Stomach smooth muscle (tissue), 2 donors: ENCODE results near the gene RNF144A.
A peak's percentile ranks its signal among the peaks of the same experiment; 100 is the strongest.

Experiments used
- H3K27ac ChIP-seq: one replicate; pipeline ENCODE4 v1.7.0; 2013; ENCODE audit warnings: mild to moderate bottlenecking, low read length, inconsistent platforms
- H3K27me3 ChIP-seq, 2 donors: one replicate each; pipeline ENCODE4 v1.7.0; 2013; ENCODE audit warnings: low read length in 2 of 2; ENCODE audit not compliant: insufficient read depth in 2 of 2, control insufficient read depth in 1 of 2
- H3K36me3 ChIP-seq, 2 donors: one replicate each; pipeline ENCODE4 v1.7.0; 2013; ENCODE audit warnings: low read length in 2 of 2; ENCODE audit not compliant: control insufficient read depth in 2 of 2, insufficient read depth in 2 of 2
- H3K4me1 ChIP-seq: one replicate; pipeline ENCODE4 v1.7.0; 2013; ENCODE audit warnings: low read length; ENCODE audit not compliant: control insufficient read depth, insufficient read depth
- H3K4me3 ChIP-seq, 2 donors: one replicate each; pipeline ENCODE4 v1.7.0; 2013; ENCODE audit warnings: low read length in 2 of 2
- H3K9ac ChIP-seq, 2 donors: one replicate each; pipeline ENCODE4 v1.7.0; 2013; ENCODE audit warnings: low read length in 2 of 2, mild to moderate bottlenecking in 1 of 2
- H3K9me3 ChIP-seq, 2 donors: one replicate each; pipeline ENCODE4 v1.7.0; 2013; ENCODE audit warnings: low read length in 2 of 2; ENCODE audit not compliant: control insufficient read depth in 2 of 2
- donor health status: healthy.
- donor health status: Pancreatic carcinoma.

RNF144A gene

GRCh38 chr2:6917071-6917760, at the start of gene RNF144A:
Gene RNF144A, plus strand, starts transcription at chr2:6917412. Its CDS starts 79,515 bp downstream, at chr2:6996927.
- Histone ChIP-seq H3K9ac (peak within 1 kb of the TSS; percentile 36 to 55), H3K27ac (no peak within 1 kb of the TSS), H3K4me3 (peak within 1 kb of the TSS; percentile 50 to 79), H3K36me3 (no peaks in the 10 kb centered on the region), H3K9me3 (no peaks in the 10 kb centered on the region), H3K4me1 (peaks cover 13% of the 10 kb centered on the region), H3K27me3 (no peaks in the 10 kb centered on the region)

- H3K27me3 ChIP-seq, result no peaks in the 10 kb centered on the region
- peaks cover under 1% of the 10 kb centered on the region for H3K4me1 ChIP-seq
- H3K27ac ChIP-seq, result no peak overlapping the region
- no peak overlapping the region for H3K9ac ChIP-seq
- H3K36me3 ChIP-seq, result no peaks in the 10 kb centered on the region
- no peak overlapping the region for H3K4me3 ChIP-seq
- H3K9me3 ChIP-seq, result no peaks in the 10 kb centered on the region
Measured at GRCh38 chr2:6872394-6872793, 44.8 kb upstream of the RNF144A start.

GRCh38 chr2:6874032-6874431, 43.2 kb upstream of the RNF144A start:
- H3K4me1 ChIP-seq, result no peaks in the 10 kb centered on the region

GRCh38 chr2:6876309-6876708, 40.9 kb upstream of the RNF144A start:
- H3K27me3 ChIP-seq, result no peaks in the 10 kb centered on the region
- H3K27ac ChIP-seq, result no peak overlapping the region
- H3K4me1 ChIP-seq, result no peaks in the 10 kb centered on the region
- no peaks in the 10 kb centered on the region for H3K36me3 ChIP-seq
- H3K4me3 ChIP-seq, result no peak overlapping the region
- no peaks in the 10 kb centered on the region for H3K9me3 ChIP-seq
- no peak overlapping the region for H3K9ac ChIP-seq

More at GRCh38 chr2:6874032-6874431, 43.2 kb upstream of the RNF144A start:
- Histone ChIP-seq H3K36me3 (no peaks in the 10 kb centered on the region), H3K27ac (no peak overlapping the region), H3K27me3 (no peaks in the 10 kb centered on the region), H3K9ac (no peak overlapping the region), H3K9me3 (no peaks in the 10 kb centered on the region), H3K4me3 (no peak overlapping the region)

GRCh38 chr2:6877402-6878304, 39.6 kb upstream of the RNF144A start, which contains the start of gene RSAD2:
Gene RSAD2, plus strand, starts transcription at chr2:6877777. Its CDS starts 24 bp downstream, at chr2:6877801.
- H3K9me3 ChIP-seq, result no peaks in the 10 kb centered on the region
- H3K27me3 ChIP-seq, result no peaks in the 10 kb centered on the region
- H3K4me1 ChIP-seq, result no peaks in the 10 kb centered on the region
- H3K36me3 ChIP-seq, result no peaks in the 10 kb centered on the region
- no peak within 1 kb of the TSS for H3K27ac ChIP-seq
- H3K4me3 ChIP-seq, result peak within 1 kb of the TSS; percentile 80 to 89
- H3K9ac ChIP-seq, result peak within 1 kb of the TSS; percentile 34 to 79

- no peak overlapping the region for H3K9ac ChIP-seq
- H3K4me3 ChIP-seq, result no peak overlapping the region
- no peaks in the 10 kb centered on the region for H3K4me1 ChIP-seq
- no peaks in the 10 kb centered on the region for H3K27me3 ChIP-seq
- no peaks in the 10 kb centered on the region for H3K36me3 ChIP-seq
- H3K27ac ChIP-seq, result no peak overlapping the region
- H3K9me3 ChIP-seq, result no peaks in the 10 kb centered on the region
Measured at GRCh38 chr2:6878549-6878948, 38.7 kb upstream of the RNF144A start.

GRCh38 chr2:6879011-6879410, 38.2 kb upstream of the RNF144A start:
- H3K4me3 ChIP-seq, result no peak overlapping the region
- H3K36me3 ChIP-seq, result no peaks in the 10 kb centered on the region
- H3K27me3 ChIP-seq, result no peaks in the 10 kb centered on the region
- H3K9ac ChIP-seq, result no peak overlapping the region
- H3K4me1 ChIP-seq, result no peaks in the 10 kb centered on the region
- no peaks in the 10 kb centered on the region for H3K9me3 ChIP-seq
- no peak overlapping the region for H3K27ac ChIP-seq

GRCh38 chr2:6880200-6880733, 36.9 kb upstream of the RNF144A start:
- Histone ChIP-seq H3K4me3 (no peak overlapping the region), H3K27ac (no peak overlapping the region), H3K9ac (no peak overlapping the region), H3K4me1 (no peaks in the 10 kb centered on the region), H3K9me3 (no peaks in the 10 kb centered on the region), H3K36me3 (no peaks in the 10 kb centered on the region), H3K27me3 (no peaks in the 10 kb centered on the region)

GRCh38 chr2:6881046-6881445, 36.2 kb upstream of the RNF144A start:
- Histone ChIP-seq H3K9me3 (no peaks in the 10 kb centered on the region), H3K36me3 (no peaks in the 10 kb centered on the region), H3K27me3 (no peaks in the 10 kb centered on the region), H3K27ac (no peak overlapping the region), H3K4me3 (no peak overlapping the region), H3K4me1 (no peaks in the 10 kb centered on the region), H3K9ac (no peak overlapping the region)

- Histone ChIP-seq H3K4me1 (no peaks in the 10 kb centered on the region), H3K9ac (no peak overlapping the region), H3K9me3 (no peaks in the 10 kb centered on the region), H3K36me3 (no peaks in the 10 kb centered on the region), H3K27me3 (no peaks in the 10 kb centered on the region), H3K27ac (no peak overlapping the region), H3K4me3 (no peak overlapping the region)
Measured at GRCh38 chr2:6881516-6881915, 35.7 kb upstream of the RNF144A start.
